WTC11 (cell line): ENCODE results near the gene ARL6IP5. TPM values are rescaled to one million over a fixed set of nuclear protein-coding genes. Genes with fewer than 3 reads are reported as not detected.
A peak's percentile ranks its signal among the peaks of the same experiment; 100 is the strongest.

ENCODE experiments used
- ATAC-seq: fragments of 200-7000 bp; cut with Tn5 transposase; 2 replicates; pipeline ENCODE4 v1.10.0; 2021; ENCODE audit warnings: mild to moderate bottlenecking, moderate library complexity
- CTCF ChIA-PET: fragments of 300-600 bp; sonication (Branson Sonifier 250); formaldehyde crosslinking; loops from one replicate; lab custom pipeline; 2021; ENCODE audit warnings: antibody characterized with exemption; lab: Charles Lee
- POLR2A ChIA-PET: fragments of 350-600 bp; sonication (Branson Sonifier 250); formaldehyde crosslinking; loops from one replicate; lab custom pipeline; 2021; ENCODE audit warnings: antibody characterized with exemption; lab: Charles Lee
- DNase-seq: peaks from one replicate; pipeline ENCODE4 v3.0.0; 2021; ENCODE audit warnings: low spot score
- H3K27ac Mint-ChIP-seq: 2 replicates; pipeline ENCODE4 v1.8.0; 2021; ENCODE audit warnings: mixed read lengths
- H3K27me3 Mint-ChIP-seq: 2 replicates; pipeline ENCODE4 v1.8.0; 2021; ENCODE audit warnings: low read depth, mild to moderate bottlenecking, moderate library complexity, mixed read lengths
- H3K36me3 Mint-ChIP-seq: 2 replicates; pipeline ENCODE4 v1.8.0; 2021; ENCODE audit warnings: mixed read lengths
- H3K4me1 Mint-ChIP-seq: 2 replicates; pipeline ENCODE4 v1.8.0; 2022; ENCODE audit warnings: mixed read lengths
- H3K4me3 Mint-ChIP-seq: 2 replicates; pipeline ENCODE4 v1.8.0; 2021; ENCODE audit warnings: mild to moderate bottlenecking, moderate library complexity, mixed read lengths
- H3K9me3 Mint-ChIP-seq: 2 replicates; pipeline ENCODE4 v1.8.0; 2021; ENCODE audit warnings: mixed read lengths
- CBFB ChIP-seq: sonication (generic); formaldehyde crosslinking; IDR thresholded peaks from 2 replicates; pipeline ENCODE4 v1.8.1; 2022; ENCODE audit warnings: mild to moderate bottlenecking, low read depth, missing genetic modification reagents
- HMGA2 ChIP-seq: fragments of 250-450 bp; sonication (Bioruptor Pico); IDR thresholded peaks from 2 replicates; pipeline ENCODE4 v1.4.0; 2021; ENCODE audit warnings: mild to moderate bottlenecking, moderate library complexity
- JUN ChIP-seq: sonication (generic); formaldehyde crosslinking; IDR thresholded peaks from 2 replicates; pipeline ENCODE4 v1.8.0; 2023; ENCODE audit warnings: mild to moderate bottlenecking, missing genetic modification reagents
- NR1H2 ChIP-seq: sonication (generic); formaldehyde crosslinking; IDR thresholded peaks from 2 replicates; pipeline ENCODE4 v1.9.0; 2021; ENCODE audit warnings: mild to moderate bottlenecking, moderate library complexity, missing genetic modification reagents
- RELA ChIP-seq: sonication (generic); formaldehyde crosslinking; IDR thresholded peaks from 2 replicates; pipeline ENCODE4 v1.8.1; 2022; ENCODE audit warnings: missing genetic modification reagents, mild to moderate bottlenecking, borderline replicate concordance
- SMAD4 ChIP-seq: sonication (generic); formaldehyde crosslinking; IDR thresholded peaks from 2 replicates; pipeline ENCODE4 v1.8.0; 2022; ENCODE audit warnings: mild to moderate bottlenecking, missing genetic modification reagents
- SP1 ChIP-seq: sonication (generic); formaldehyde crosslinking; conservative IDR thresholded peaks from 2 replicates; pipeline ENCODE4 v1.8.1; 2022; ENCODE audit warnings: missing genetic modification reagents
- ZNF232 ChIP-seq: sonication (generic); formaldehyde crosslinking; IDR thresholded peaks from 2 replicates; pipeline ENCODE4 v1.8.0; 2022; ENCODE audit warnings: mild to moderate bottlenecking, missing genetic modification reagents
- ZNF263 ChIP-seq: sonication (generic); formaldehyde crosslinking; IDR thresholded peaks from 2 replicates; pipeline ENCODE4 v1.8.1; 2022; ENCODE audit warnings: low read depth, mild to moderate bottlenecking, moderate library complexity, missing genetic modification reagents
- ZNF416 ChIP-seq: fragments of 250-450 bp; sonication (Bioruptor Pico); IDR thresholded peaks from 2 replicates; pipeline ENCODE4 v1.9.0; 2021; ENCODE audit warnings: mild to moderate bottlenecking, inconsistent platforms
- ZNF423 ChIP-seq: fragments of 250-450 bp; sonication (Bioruptor Pico); IDR thresholded peaks from 2 replicates; pipeline ENCODE4 v2.1.2; 2022; ENCODE audit warnings: mild to moderate bottlenecking, moderate library complexity
- total RNA-seq: library from RNA; stranded (reverse); gene quantifications from 3 replicates; pipeline ENCODE4 v1.2.3, GENCODE V29; 2021
- TF ChIP-seq, protein P1 (sequence below): sonication (generic); formaldehyde crosslinking; IDR thresholded peaks from 2 replicates; pipeline ENCODE4 v1.8.0; 2022; ENCODE audit warnings: missing genetic modification reagents
- TF ChIP-seq, protein P2 (sequence below): fragments of 250-450 bp; sonication (Bioruptor Pico); IDR thresholded peaks from 2 replicates; pipeline ENCODE4 v1.9.0; 2021; ENCODE audit warnings: moderate library complexity, mild to moderate bottlenecking, inconsistent platforms, borderline replicate concordance
- TF ChIP-seq, protein P3 (sequence below): fragments of 250-450 bp; sonication (Bioruptor Pico); IDR thresholded peaks from 2 replicates; pipeline ENCODE4 v1.9.0; 2021; ENCODE audit warnings: mild to moderate bottlenecking
- TF ChIP-seq, protein P4 (sequence below): fragments of 200-600 bp; IDR thresholded peaks from 2 replicates; pipeline ENCODE4 v1.8.0; 2022; ENCODE audit warnings: antibody characterized with exemption
- TF ChIP-seq, protein P5 (sequence below): fragments of 250-450 bp; sonication (Bioruptor Pico); IDR thresholded peaks from 2 replicates; pipeline ENCODE4 v1.9.0; 2021; ENCODE audit warnings: mild to moderate bottlenecking
- TF ChIP-seq, protein P6 (sequence below): sonication (generic); formaldehyde crosslinking; IDR thresholded peaks from 2 replicates; pipeline ENCODE4 v1.8.0; 2022; ENCODE audit warnings: mild to moderate bottlenecking, missing genetic modification reagents
- TF ChIP-seq, protein P7 (sequence below): sonication (generic); formaldehyde crosslinking; IDR thresholded peaks from 2 replicates; pipeline ENCODE4 v1.8.1; 2023; ENCODE audit warnings: mild to moderate bottlenecking, missing genetic modification reagents, moderate library complexity

Gene ARL6IP5
- total RNA-seq, 1 experiment from 2014 or later: 28.4 TPM

DNA sequence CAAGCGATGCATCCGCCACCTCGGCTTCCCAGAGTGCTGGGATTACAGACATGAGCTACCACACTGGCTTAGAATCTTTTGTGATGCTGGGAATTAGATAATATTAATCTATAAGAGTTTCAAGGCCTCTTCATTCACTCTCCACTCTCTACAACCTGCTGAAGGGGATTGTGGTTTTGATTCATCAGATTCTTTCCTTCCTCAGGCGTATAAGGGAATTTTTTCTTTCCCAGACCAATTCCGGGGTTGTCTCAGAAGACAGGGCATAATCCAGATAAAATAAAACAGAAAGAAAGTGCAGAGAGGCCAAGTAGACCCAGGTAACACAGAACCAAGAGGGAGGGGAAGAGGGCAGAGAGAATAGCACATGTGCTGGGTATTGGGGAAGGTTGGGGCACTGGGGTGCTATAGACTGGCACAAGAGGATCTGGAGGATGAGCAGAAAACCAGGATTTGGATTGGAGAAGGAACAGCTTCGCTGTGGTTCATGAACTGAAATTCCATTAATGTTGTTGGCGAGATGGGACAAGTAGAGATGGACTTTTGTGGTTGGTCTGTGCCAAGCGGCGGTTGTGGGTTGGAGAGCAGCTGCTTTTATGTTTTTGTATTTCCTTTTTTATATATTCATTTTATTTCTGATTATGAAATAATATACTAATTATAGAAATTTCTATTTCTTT is 12.8 kb downstream of the ARL6IP5 start:
- no peaks in the 10 kb centered on the region for H3K9me3 Mint-ChIP-seq
- POLR2A ChIA-PET: no interaction called here
- H3K27ac Mint-ChIP-seq: no peak overlapping the region
- H3K27me3 Mint-ChIP-seq: no peaks in the 10 kb centered on the region
- peaks cover 7% of the 10 kb centered on the region for H3K36me3 Mint-ChIP-seq
- H3K4me1 Mint-ChIP-seq: peaks cover 33% of the 10 kb centered on the region
- no peak overlapping the region for H3K4me3 Mint-ChIP-seq
- TF ChIP-seq, protein P1, sequence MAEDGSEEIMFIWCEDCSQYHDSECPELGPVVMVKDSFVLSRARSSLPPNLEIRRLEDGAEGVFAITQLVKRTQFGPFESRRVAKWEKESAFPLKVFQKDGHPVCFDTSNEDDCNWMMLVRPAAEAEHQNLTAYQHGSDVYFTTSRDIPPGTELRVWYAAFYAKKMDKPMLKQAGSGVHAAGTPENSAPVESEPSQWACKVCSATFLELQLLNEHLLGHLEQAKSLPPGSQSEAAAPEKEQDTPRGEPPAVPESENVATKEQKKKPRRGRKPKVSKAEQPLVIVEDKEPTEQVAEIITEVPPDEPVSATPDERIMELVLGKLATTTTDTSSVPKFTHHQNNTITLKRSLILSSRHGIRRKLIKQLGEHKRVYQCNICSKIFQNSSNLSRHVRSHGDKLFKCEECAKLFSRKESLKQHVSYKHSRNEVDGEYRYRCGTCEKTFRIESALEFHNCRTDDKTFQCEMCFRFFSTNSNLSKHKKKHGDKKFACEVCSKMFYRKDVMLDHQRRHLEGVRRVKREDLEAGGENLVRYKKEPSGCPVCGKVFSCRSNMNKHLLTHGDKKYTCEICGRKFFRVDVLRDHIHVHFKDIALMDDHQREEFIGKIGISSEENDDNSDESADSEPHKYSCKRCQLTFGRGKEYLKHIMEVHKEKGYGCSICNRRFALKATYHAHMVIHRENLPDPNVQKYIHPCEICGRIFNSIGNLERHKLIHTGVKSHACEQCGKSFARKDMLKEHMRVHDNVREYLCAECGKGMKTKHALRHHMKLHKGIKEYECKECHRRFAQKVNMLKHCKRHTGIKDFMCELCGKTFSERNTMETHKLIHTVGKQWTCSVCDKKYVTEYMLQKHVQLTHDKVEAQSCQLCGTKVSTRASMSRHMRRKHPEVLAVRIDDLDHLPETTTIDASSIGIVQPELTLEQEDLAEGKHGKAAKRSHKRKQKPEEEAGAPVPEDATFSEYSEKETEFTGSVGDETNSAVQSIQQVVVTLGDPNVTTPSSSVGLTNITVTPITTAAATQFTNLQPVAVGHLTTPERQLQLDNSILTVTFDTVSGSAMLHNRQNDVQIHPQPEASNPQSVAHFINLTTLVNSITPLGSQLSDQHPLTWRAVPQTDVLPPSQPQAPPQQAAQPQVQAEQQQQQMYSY (CRISPR knock-in tag): peak; percentile 60
- TF ChIP-seq ZNF416 (CRISPR knock-in tag) (no peak), NR1H2 (no peak), JUN (CRISPR knock-in tag) (no peak)
- TF ChIP-seq, all 79 proteins: peak for 1
- DNase-seq: no peak
- ATAC-seq: no peak
- CTCF ChIA-PET: interaction anchor here (0.7 to 1.1 kb wide), 2 partner anchors 24 to 1847 kb away, joined by 3 read pairs; no protein-coding TSS in a partner anchor

DNA sequence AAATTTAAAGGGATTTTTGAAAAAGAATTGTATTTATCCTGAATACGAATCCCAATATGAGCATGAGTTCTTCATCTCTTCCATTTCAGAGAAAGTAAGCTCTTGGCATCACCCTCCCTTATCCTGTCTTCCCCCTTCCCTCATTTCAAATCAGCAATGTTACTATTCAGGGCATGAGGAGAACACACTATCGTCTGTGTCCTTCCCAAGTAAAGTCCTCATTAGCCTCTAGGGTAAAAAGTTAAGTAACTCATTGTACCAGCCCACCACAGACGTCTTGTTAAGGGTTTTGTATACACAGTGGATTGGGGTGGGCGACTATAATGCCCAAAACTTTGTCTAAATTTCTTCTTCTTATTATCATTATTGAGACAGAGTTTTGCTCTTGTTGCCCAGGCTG is 14.8 kb downstream of the ARL6IP5 start:
- H3K27me3 Mint-ChIP-seq: no peaks in the 10 kb centered on the region
- DNase-seq: no peak
- POLR2A ChIA-PET: no interaction called here
- H3K27ac Mint-ChIP-seq: no peak overlapping the region
- CTCF ChIA-PET: interaction anchor here (0.9 kb wide), 1 partner anchor 22 kb away, joined by 5 read pairs; no protein-coding TSS in a partner anchor
- TF ChIP-seq HMGA2 (no peak), RELA (CRISPR knock-in tag) (no peak), SP1 (CRISPR knock-in tag) (no peak)
- TF ChIP-seq, protein P2, sequence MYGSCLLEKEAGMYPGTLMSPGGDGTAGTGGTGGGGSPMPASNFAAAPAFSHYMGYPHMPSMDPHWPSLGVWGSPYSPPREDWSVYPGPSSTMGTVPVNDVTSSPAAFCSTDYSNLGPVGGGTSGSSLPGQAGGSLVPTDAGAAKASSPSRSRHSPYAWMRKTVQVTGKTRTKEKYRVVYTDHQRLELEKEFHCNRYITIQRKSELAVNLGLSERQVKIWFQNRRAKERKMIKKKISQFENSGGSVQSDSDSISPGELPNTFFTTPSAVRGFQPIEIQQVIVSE (CRISPR knock-in tag): no peak
- no peak for ATAC-seq
- H3K4me1 Mint-ChIP-seq: peaks cover 17% of the 10 kb centered on the region
- H3K4me3 Mint-ChIP-seq: no peak overlapping the region
- no peaks in the 10 kb centered on the region for H3K9me3 Mint-ChIP-seq
- peaks cover 11% of the 10 kb centered on the region for H3K36me3 Mint-ChIP-seq

DNA sequence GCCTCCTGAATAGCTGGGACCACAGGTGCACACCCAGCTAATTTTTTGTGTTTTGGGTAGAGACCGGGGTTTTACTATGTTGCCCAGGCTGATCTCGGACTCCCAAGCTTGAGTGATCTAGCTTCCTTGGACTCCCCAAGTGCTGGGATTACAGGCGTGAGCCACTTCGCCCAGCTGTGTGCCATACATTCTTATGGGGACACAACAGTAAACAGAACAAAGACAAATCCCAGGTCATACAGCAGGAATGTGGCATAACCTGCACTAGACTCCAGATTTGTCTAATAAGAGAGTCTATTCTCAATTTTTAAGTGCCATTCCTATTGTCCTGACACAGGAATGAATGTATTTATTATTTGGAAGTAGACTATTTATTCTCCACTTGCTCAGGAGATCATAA is 17.6 kb downstream of the ARL6IP5 start:
- H3K27me3 Mint-ChIP-seq: no peaks in the 10 kb centered on the region
- DNase-seq (no peak), ATAC-seq (no peak)
- no peak for TF ChIP-seq ZNF423 (CRISPR knock-in tag)
- TF ChIP-seq, protein P3, sequence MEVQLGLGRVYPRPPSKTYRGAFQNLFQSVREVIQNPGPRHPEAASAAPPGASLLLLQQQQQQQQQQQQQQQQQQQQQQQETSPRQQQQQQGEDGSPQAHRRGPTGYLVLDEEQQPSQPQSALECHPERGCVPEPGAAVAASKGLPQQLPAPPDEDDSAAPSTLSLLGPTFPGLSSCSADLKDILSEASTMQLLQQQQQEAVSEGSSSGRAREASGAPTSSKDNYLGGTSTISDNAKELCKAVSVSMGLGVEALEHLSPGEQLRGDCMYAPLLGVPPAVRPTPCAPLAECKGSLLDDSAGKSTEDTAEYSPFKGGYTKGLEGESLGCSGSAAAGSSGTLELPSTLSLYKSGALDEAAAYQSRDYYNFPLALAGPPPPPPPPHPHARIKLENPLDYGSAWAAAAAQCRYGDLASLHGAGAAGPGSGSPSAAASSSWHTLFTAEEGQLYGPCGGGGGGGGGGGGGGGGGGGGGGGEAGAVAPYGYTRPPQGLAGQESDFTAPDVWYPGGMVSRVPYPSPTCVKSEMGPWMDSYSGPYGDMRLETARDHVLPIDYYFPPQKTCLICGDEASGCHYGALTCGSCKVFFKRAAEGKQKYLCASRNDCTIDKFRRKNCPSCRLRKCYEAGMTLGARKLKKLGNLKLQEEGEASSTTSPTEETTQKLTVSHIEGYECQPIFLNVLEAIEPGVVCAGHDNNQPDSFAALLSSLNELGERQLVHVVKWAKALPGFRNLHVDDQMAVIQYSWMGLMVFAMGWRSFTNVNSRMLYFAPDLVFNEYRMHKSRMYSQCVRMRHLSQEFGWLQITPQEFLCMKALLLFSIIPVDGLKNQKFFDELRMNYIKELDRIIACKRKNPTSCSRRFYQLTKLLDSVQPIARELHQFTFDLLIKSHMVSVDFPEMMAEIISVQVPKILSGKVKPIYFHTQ: no peak
- H3K36me3 Mint-ChIP-seq: peaks cover 14% of the 10 kb centered on the region
- no peak overlapping the region for H3K27ac Mint-ChIP-seq
- H3K4me1 Mint-ChIP-seq: no peaks in the 10 kb centered on the region
- H3K4me3 Mint-ChIP-seq: no peak overlapping the region
- CTCF ChIA-PET: no interaction called here
- POLR2A ChIA-PET: no interaction called here
- no peaks in the 10 kb centered on the region for H3K9me3 Mint-ChIP-seq

DNA sequence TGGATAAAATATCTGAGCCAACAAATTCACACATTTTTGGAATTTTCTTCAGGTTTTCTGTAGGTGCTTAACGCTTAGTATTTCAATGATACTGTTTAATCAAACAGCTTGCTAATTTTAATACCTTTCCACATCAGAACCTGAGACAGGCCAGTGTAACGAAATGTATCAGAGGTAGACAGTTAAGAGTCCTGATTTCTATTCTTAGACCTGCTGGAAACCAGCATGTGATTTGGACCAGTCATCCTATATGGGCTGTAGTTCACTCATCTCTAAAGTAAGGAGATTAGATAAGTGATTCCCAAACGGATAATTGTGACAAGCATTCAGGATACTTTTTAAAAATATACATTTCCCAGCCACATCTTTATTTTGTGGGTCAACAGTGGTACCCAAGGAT is 18.4 kb downstream of the ARL6IP5 start:
- CTCF ChIA-PET: no interaction called here
- Mint-ChIP-seq H3K27me3 (no peaks in the 10 kb centered on the region), H3K4me3 (no peak overlapping the region), H3K27ac (no peak overlapping the region), H3K9me3 (no peaks in the 10 kb centered on the region), H3K36me3 (peaks cover 14% of the 10 kb centered on the region), H3K4me1 (no peaks in the 10 kb centered on the region)
- DNase-seq: no peak
- ATAC-seq: no peak
- POLR2A ChIA-PET: no interaction called here
- no peak for TF ChIP-seq JUN (CRISPR knock-in tag)
- TF ChIP-seq ZNF232 (CRISPR knock-in tag): no peak
- TF ChIP-seq, protein P4, sequence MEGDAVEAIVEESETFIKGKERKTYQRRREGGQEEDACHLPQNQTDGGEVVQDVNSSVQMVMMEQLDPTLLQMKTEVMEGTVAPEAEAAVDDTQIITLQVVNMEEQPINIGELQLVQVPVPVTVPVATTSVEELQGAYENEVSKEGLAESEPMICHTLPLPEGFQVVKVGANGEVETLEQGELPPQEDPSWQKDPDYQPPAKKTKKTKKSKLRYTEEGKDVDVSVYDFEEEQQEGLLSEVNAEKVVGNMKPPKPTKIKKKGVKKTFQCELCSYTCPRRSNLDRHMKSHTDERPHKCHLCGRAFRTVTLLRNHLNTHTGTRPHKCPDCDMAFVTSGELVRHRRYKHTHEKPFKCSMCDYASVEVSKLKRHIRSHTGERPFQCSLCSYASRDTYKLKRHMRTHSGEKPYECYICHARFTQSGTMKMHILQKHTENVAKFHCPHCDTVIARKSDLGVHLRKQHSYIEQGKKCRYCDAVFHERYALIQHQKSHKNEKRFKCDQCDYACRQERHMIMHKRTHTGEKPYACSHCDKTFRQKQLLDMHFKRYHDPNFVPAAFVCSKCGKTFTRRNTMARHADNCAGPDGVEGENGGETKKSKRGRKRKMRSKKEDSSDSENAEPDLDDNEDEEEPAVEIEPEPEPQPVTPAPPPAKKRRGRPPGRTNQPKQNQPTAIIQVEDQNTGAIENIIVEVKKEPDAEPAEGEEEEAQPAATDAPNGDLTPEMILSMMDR: no peak
- TF ChIP-seq CBFB (CRISPR knock-in tag): no peak
- no peak for TF ChIP-seq SMAD4 (CRISPR knock-in tag)
- TF ChIP-seq, protein P5, sequence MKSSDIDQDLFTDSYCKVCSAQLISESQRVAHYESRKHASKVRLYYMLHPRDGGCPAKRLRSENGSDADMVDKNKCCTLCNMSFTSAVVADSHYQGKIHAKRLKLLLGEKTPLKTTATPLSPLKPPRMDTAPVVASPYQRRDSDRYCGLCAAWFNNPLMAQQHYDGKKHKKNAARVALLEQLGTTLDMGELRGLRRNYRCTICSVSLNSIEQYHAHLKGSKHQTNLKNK (CRISPR knock-in tag): no peak
- TF ChIP-seq, protein P6, sequence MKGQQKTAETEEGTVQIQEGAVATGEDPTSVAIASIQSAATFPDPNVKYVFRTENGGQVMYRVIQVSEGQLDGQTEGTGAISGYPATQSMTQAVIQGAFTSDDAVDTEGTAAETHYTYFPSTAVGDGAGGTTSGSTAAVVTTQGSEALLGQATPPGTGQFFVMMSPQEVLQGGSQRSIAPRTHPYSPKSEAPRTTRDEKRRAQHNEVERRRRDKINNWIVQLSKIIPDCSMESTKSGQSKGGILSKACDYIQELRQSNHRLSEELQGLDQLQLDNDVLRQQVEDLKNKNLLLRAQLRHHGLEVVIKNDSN (CRISPR knock-in tag): no peak
- TF ChIP-seq, protein P7, sequence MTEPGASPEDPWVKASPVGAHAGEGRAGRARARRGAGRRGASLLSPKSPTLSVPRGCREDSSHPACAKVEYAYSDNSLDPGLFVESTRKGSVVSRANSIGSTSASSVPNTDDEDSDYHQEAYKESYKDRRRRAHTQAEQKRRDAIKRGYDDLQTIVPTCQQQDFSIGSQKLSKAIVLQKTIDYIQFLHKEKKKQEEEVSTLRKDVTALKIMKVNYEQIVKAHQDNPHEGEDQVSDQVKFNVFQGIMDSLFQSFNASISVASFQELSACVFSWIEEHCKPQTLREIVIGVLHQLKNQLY (CRISPR knock-in tag): no peak
- no peak for TF ChIP-seq ZNF263 (CRISPR knock-in tag)
